ENCODE data around the gene MLXIP. TPM values are rescaled to one million over a fixed set of nuclear protein-coding genes. Genes with fewer than 3 reads are reported as not detected.
A peak's percentile ranks its signal among the peaks of the same experiment; 100 is the strongest.

The MLXIP gene
- total RNA-seq, 1 donor from 2014 or later = 16.9 TPM

- no peaks in the 10 kb centered on the region for H3K9me3 ChIP-seq
- H3K27ac ChIP-seq = no peak overlapping the region
- H3K4me3 ChIP-seq = no peak overlapping the region
- no peaks in the 10 kb centered on the region for H3K27me3 ChIP-seq
- intact Hi-C loops (cut with DNase I) = no loop called here
- no peaks in the 10 kb centered on the region for H3K36me3 ChIP-seq
- H3K4me1 ChIP-seq = peaks cover 58% of the 10 kb centered on the region
- TF ChIP-seq POLR2A (IDR thresholded peaks at IDR 0.05) (no peak), POLR2AphosphoS5 (IDR thresholded peaks at IDR 0.05; ENCODE audit: insufficient read depth in 1 of 2, low read depth in 1 of 2) (no peak), CTCF (IDR thresholded peaks at IDR 0.05) (no peak)
- DNase-seq (ENCODE audit: extremely low spot score in 2 of 2) = no peak
Observed at GRCh38 chr12:122067966-122068365, 10.6 kb upstream of the MLXIP start.

- no peaks in the 10 kb centered on the region for H3K36me3 ChIP-seq
- no peaks in the 10 kb centered on the region for H3K9me3 ChIP-seq
- DNase-seq (ENCODE audit: extremely low spot score in 2 of 2) = no peak
- H3K27me3 ChIP-seq = no peaks in the 10 kb centered on the region
- peaks cover 32% of the 10 kb centered on the region for H3K4me1 ChIP-seq
- peak overlapping the region; percentile 63 for H3K27ac ChIP-seq
- intact Hi-C loops (cut with DNase I) = no loop called here
- TF ChIP-seq POLR2A (IDR thresholded peaks at IDR 0.05) (no peak), POLR2AphosphoS5 (IDR thresholded peaks at IDR 0.05; ENCODE audit: insufficient read depth in 1 of 2, low read depth in 1 of 2) (no peak), CTCF (IDR thresholded peaks at IDR 0.05) (no peak)
- H3K4me3 ChIP-seq = no peak overlapping the region
Observed at GRCh38 chr12:122072031-122072970, 6.3 kb upstream of the MLXIP start.

- Histone ChIP-seq H3K4me1 (peaks cover 29% of the 10 kb centered on the region), H3K4me3 (no peak overlapping the region), H3K9me3 (no peaks in the 10 kb centered on the region), H3K36me3 (no peaks in the 10 kb centered on the region), H3K27ac (no peak overlapping the region), H3K27me3 (no peaks in the 10 kb centered on the region)
- no peak for TF ChIP-seq POLR2AphosphoS5 (IDR thresholded peaks at IDR 0.05; ENCODE audit: insufficient read depth in 1 of 2, low read depth in 1 of 2)
- no peak for TF ChIP-seq POLR2A (IDR thresholded peaks at IDR 0.05)
- TF ChIP-seq CTCF (IDR thresholded peaks at IDR 0.05) = no peak
- intact Hi-C loops (cut with DNase I) = no loop called here
- no peak for DNase-seq (ENCODE audit: extremely low spot score in 2 of 2)
Observed at GRCh38 chr12:122073815-122074214, 4.7 kb upstream of the MLXIP start.

GRCh38 chr12:122076743-122077495 lies 1.6 kb upstream of the MLXIP start:
- Histone ChIP-seq H3K36me3 (no peaks in the 10 kb centered on the region), H3K4me1 (peaks cover 49% of the 10 kb centered on the region), H3K9me3 (no peaks in the 10 kb centered on the region), H3K4me3 (no peak overlapping the region), H3K27ac (no peak overlapping the region), H3K27me3 (no peaks in the 10 kb centered on the region)
- TF ChIP-seq POLR2AphosphoS5 (IDR thresholded peaks at IDR 0.05; ENCODE audit: insufficient read depth in 1 of 2, low read depth in 1 of 2) (no peak), POLR2A (IDR thresholded peaks at IDR 0.05) (no peak), CTCF (IDR thresholded peaks at IDR 0.05) (no peak)
- no peak for DNase-seq (ENCODE audit: extremely low spot score in 2 of 2)
- intact Hi-C loops (cut with DNase I) = no loop called here
